NCI-H146 treated with DMSO at 0.1 percent for 48 hours (cell line): Measurements from ENCODE around the gene STK25.

Source experiments
- DNase-seq: peaks from one replicate; lab custom pipeline; 2025; ENCODE audit not compliant: unreplicated experiment; lab: John Stamatoyannopoulos, UW

Gene STK25

GRCh38 chr2:241496003-241496707 is 12.2 kb downstream of the STK25 start:
- no peak for DNase-seq

GRCh38 chr2:241495172-241496002 is 13.0 kb downstream of the STK25 start:
- no peak for DNase-seq

GRCh38 chr2:241494311-241494908 is 14.0 kb downstream of the STK25 start:
- DNase-seq = no peak

- DNase-seq = no peak
These were observed 15.3 kb downstream of the STK25 start for GRCh38 chr2:241493092-241493491.

- no peak for DNase-seq
These were observed 16.2 kb downstream of the STK25 start for GRCh38 chr2:241492174-241492565.

GRCh38 chr2:241491549-241492173 is 16.7 kb downstream of the STK25 start:
- DNase-seq = no peak

GRCh38 chr2:241490825-241491506 is 17.4 kb downstream of the STK25 start:
- no peak for DNase-seq

GRCh38 chr2:241489733-241490680 is 18.4 kb downstream of the STK25 start:
- DNase-seq = no peak

- no peak for DNase-seq
These were observed 19.3 kb downstream of the STK25 start for GRCh38 chr2:241489088-241489487.

- no peak for DNase-seq
These were observed 23.0 kb downstream of the STK25 start for GRCh38 chr2:241485172-241485911.

GRCh38 chr2:241483305-241483704 is 25.1 kb downstream of the STK25 start:
- no peak for DNase-seq

GRCh38 chr2:241482126-241482955 is 26.0 kb downstream of the STK25 start:
- DNase-seq = no peak

GRCh38 chr2:241481687-241482086 is 26.7 kb downstream of the STK25 start:
- no peak for DNase-seq

GRCh38 chr2:241479026-241479898 is 29.1 kb downstream of the STK25 start:
- DNase-seq = no peak

- DNase-seq = no peak
These were observed 30.2 kb downstream of the STK25 start for GRCh38 chr2:241478166-241478565.

- no peak for DNase-seq
These were observed 33.1 kb downstream of the STK25 start for GRCh38 chr2:241475267-241475666.

GRCh38 chr2:241473399-241473798 is 35.0 kb downstream of the STK25 start:
- no peak for DNase-seq
